Smooth muscle cell (in vitro differentiated cells): ENCODE data around the gene GRP. TPM values are rescaled to one million over a fixed set of nuclear protein-coding genes. Genes with fewer than 3 reads are reported as not detected.

Experiments used
- DNase-seq: peaks from one replicate; lab custom pipeline; 2025; ENCODE audit not compliant: unreplicated experiment; lab: John Stamatoyannopoulos, UW
- H2AFZ ChIP-seq: fragments of 200-600 bp; sonication (generic); 2 replicates; pipeline ENCODE4 v1.6.0; 2016; ENCODE audit warnings: antibody characterized with exemption, low read depth, mild to moderate bottlenecking
- H3F3A ChIP-seq: fragments of 200-600 bp; sonication (generic); 2 replicates; pipeline ENCODE4 v1.6.0; 2017; ENCODE audit warnings: antibody characterized with exemption, low read depth
- H3K27ac ChIP-seq: fragments of 200-600 bp; sonication (generic); 2 replicates; pipeline ENCODE4 v1.5.1; 2016; ENCODE audit warnings: low read depth, mild to moderate bottlenecking
- H3K27me3 ChIP-seq: fragments of 200-600 bp; sonication (generic); 2 replicates; pipeline ENCODE4 v1.6.1; 2016; ENCODE audit warnings: low read depth, mild to moderate bottlenecking
- H3K36me3 ChIP-seq: fragments of 200-600 bp; sonication (generic); 2 replicates; pipeline ENCODE4 v1.5.1; 2016; ENCODE audit warnings: low read depth
- H3K4me1 ChIP-seq: fragments of 200-600 bp; sonication (generic); 2 replicates; pipeline ENCODE4 v1.5.1; 2016; ENCODE audit warnings: low read depth
- H3K4me2 ChIP-seq: fragments of 200-600 bp; sonication (generic); 2 replicates; pipeline ENCODE4 v1.6.0; 2016; ENCODE audit warnings: mild to moderate bottlenecking
- H3K4me3 ChIP-seq: fragments of 200-600 bp; sonication (generic); 2 replicates; pipeline ENCODE4 v1.5.1; 2016; ENCODE audit warnings: mild to moderate bottlenecking
- H3K79me2 ChIP-seq: fragments of 200-600 bp; sonication (generic); 2 replicates; pipeline ENCODE4 v1.6.0; 2016; ENCODE audit warnings: low read depth, mild to moderate bottlenecking
- H3K9ac ChIP-seq: fragments of 200-600 bp; sonication (generic); 2 replicates; pipeline ENCODE4 v1.6.0; 2016; ENCODE audit warnings: low read depth
- H3K9me3 ChIP-seq: fragments of 200-600 bp; sonication (generic); replicated peaks from 2 replicates; pipeline ENCODE4 v1.5.1; 2016; ENCODE audit warnings: low read depth
- H4K20me1 ChIP-seq: fragments of 200-600 bp; sonication (generic); 2 replicates; pipeline ENCODE4 v1.6.0; 2016; ENCODE audit warnings: low read depth
- CTCF ChIP-seq: fragments of 200-600 bp; sonication (generic); IDR thresholded peaks from 2 replicates; pipeline ENCODE4 v1.5.1; 2017; ENCODE audit warnings: borderline replicate concordance, mild to moderate bottlenecking, antibody characterized with exemption; ENCODE audit not compliant: insufficient read depth, poor library complexity, severe bottlenecking
- WGBS: methylation state at CpG from one replicate; pipeline ENCODE4 v1.1.7; 2016; ENCODE audit warnings: low lambda C conversion rate; 5-methylcytosine and 5-hydroxymethylcytosine counted together
- polyA plus RNA-seq: library from polyadenylated mRNA; unstranded; fragments of >200 nt; fragmentation: Nextera tagmentation; extraction: Ambion mirVana; gene quantifications from 2 replicates; pipeline ENCODE4 v1.2.1, GENCODE V29; 2016
- total RNA-seq: library from RNA; depleted of rRNA; stranded (reverse); fragments of >200 nt; gene quantifications from 2 replicates; pipeline ENCODE4 v1.2.3, GENCODE V29; 2014

The GRP gene
- total and polyA plus RNA-seq, 2 experiments from 2014 or later, result 1.0 TPM; not detected in 1

DNA sequence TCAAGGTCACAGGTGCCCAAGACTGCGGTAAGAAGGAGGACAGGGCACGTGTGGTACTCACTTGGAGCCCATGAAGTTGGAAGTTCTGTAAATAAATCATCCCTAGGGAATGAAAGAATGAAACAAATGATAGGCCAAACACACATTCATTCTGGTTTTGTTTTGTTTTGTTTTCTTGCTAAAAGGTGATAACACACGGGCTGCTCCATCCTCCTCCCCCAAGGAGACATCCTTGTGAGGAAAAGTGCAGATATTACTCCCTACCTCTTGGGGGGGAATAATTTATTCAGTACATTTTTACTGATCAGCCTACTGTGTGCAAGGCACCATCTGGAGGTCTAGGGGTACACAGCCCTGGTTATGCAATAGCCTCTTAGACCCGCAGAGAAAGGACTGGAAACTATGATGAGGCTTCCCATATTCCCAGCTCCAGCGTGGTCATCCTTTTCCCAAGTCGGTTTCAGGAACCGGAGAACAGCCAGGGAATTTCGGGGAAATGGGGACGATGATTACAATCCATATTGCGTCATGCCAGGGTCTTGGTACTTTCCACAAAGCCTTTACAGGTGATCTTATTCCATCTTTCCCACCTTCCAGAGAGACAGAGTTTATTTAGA is 47.0 kb downstream of the GRP start:
- H3K27ac ChIP-seq, result no peak overlapping the region
- peaks cover 67% of the 10 kb centered on the region for H3K27me3 ChIP-seq
- DNase-seq, result no peak
- H2AFZ ChIP-seq, result no peak overlapping the region
- 23% methylated on average over 10 of the region's 10 CpGs for WGBS
- no peak for TF ChIP-seq CTCF
- H3K36me3 ChIP-seq, result no peaks in the 10 kb centered on the region
- peaks cover 36% of the 10 kb centered on the region for H3K4me1 ChIP-seq
- no peaks in the 10 kb centered on the region for H4K20me1 ChIP-seq
- H3F3A ChIP-seq, result no peaks in the 10 kb centered on the region
- H3K9ac ChIP-seq, result no peak overlapping the region
- no peaks in the 10 kb centered on the region for H3K9me3 ChIP-seq
- no peak overlapping the region for H3K4me2 ChIP-seq
- no peak overlapping the region for H3K4me3 ChIP-seq
- H3K79me2 ChIP-seq, result no peaks in the 10 kb centered on the region

- 7% methylated on average over 40 of the region's 41 CpGs for WGBS
- H3K4me3 ChIP-seq, result no peak overlapping the region
- no peak for TF ChIP-seq CTCF
- H3K79me2 ChIP-seq, result no peaks in the 10 kb centered on the region
- no peak overlapping the region for H3K27ac ChIP-seq
- H3F3A ChIP-seq, result no peaks in the 10 kb centered on the region
- no peak overlapping the region for H2AFZ ChIP-seq
- DNase-seq, result no peak
- peaks cover 64% of the 10 kb centered on the region for H3K27me3 ChIP-seq
- no peaks in the 10 kb centered on the region for H3K36me3 ChIP-seq
- H3K9me3 ChIP-seq, result no peaks in the 10 kb centered on the region
- peaks cover 36% of the 10 kb centered on the region for H3K4me1 ChIP-seq
- H3K4me2 ChIP-seq, result peak overlapping the region; percentile 83
- H3K9ac ChIP-seq, result no peak overlapping the region
- no peaks in the 10 kb centered on the region for H4K20me1 ChIP-seq
Observed at GRCh38 chr18:59267503-59268126, 47.7 kb downstream of the GRP start.

- Histone ChIP-seq H3K9ac (no peak overlapping the region), H4K20me1 (no peaks in the 10 kb centered on the region), H2AFZ (no peak overlapping the region), H3K36me3 (no peaks in the 10 kb centered on the region), H3K27me3 (peaks cover 58% of the 10 kb centered on the region), H3K27ac (no peak overlapping the region), H3K4me3 (peak overlapping the region; percentile 30), H3K9me3 (no peaks in the 10 kb centered on the region), H3F3A (no peaks in the 10 kb centered on the region), H3K4me1 (peaks cover 36% of the 10 kb centered on the region), H3K4me2 (peak overlapping the region; percentile 83), H3K79me2 (no peaks in the 10 kb centered on the region)
- 16% methylated on average over 27 of the region's 28 CpGs for WGBS
- no peak for DNase-seq
- no peak for TF ChIP-seq CTCF
Observed at GRCh38 chr18:59268127-59268720, 48.3 kb downstream of the GRP start.
